Suprapubic skin (tissue), 4 donors: ENCODE data around the gene NRCAM. TPM values are rescaled to one million over a fixed set of nuclear protein-coding genes. Genes with fewer than 3 reads are reported as not detected.

Experiments
- DNase-seq, 2 donors: peaks; one replicate each; pipeline ENCODE4 v3.0.0-alpha.2; 2019; ENCODE audit warnings: low spot score in 2 of 2
- H3K27ac ChIP-seq: fragments of 200-600 bp; sonication (generic); one replicate; pipeline ENCODE4 v1.5.1; 2019
- H3K27me3 ChIP-seq: fragments of 200-600 bp; sonication (generic); one replicate; pipeline ENCODE4 v1.5.1; 2019
- H3K36me3 ChIP-seq: fragments of 200-600 bp; sonication (generic); one replicate; pipeline ENCODE4 v1.5.1; 2019
- H3K4me1 ChIP-seq: fragments of 200-600 bp; sonication (generic); one replicate; pipeline ENCODE4 v1.5.1; 2019
- H3K4me3 ChIP-seq: fragments of 200-600 bp; sonication (generic); one replicate; pipeline ENCODE4 v1.5.1; 2019; ENCODE audit warnings: mild to moderate bottlenecking
- H3K9me3 ChIP-seq: fragments of 200-600 bp; sonication (generic); one replicate; pipeline ENCODE4 v1.5.1; 2019
- CTCF ChIP-seq, 2 donors: fragments of 200-600 bp in 1 of 2; fragments of 450-650 bp in 1 of 2; sonication (generic) in 1 of 2; IDR thresholded peaks; one replicate each; pipeline ENCODE4 v1.5.1; 2016 to 2019; ENCODE audit warnings: antibody characterized with exemption in 2 of 2, mild to moderate bottlenecking in 1 of 2, moderate library complexity in 1 of 2
- EP300 ChIP-seq: sonication (generic); formaldehyde crosslinking; IDR thresholded peaks from one replicate; pipeline ENCODE4 v1.6.1; 2017; ENCODE audit warnings: antibody characterized with exemption
- POLR2A ChIP-seq, 2 donors: fragments of 450-650 bp; IDR thresholded peaks; one replicate each; pipeline ENCODE4 v1.6.1; 2017; ENCODE audit warnings: antibody characterized with exemption in 2 of 2, mild to moderate bottlenecking in 2 of 2, moderate library complexity in 2 of 2
- POLR2AphosphoS5 ChIP-seq, 3 donors: sonication (generic); formaldehyde crosslinking; IDR thresholded peaks; one replicate each; pipeline ENCODE4 v1.6.1; 2017; ENCODE audit warnings: antibody characterized with exemption in 3 of 3
- WGBS: methylation state at CpG from one replicate; pipeline ENCODE4 v1.1.5; 2018; 5-methylcytosine and 5-hydroxymethylcytosine counted together
- total RNA-seq, 4 donors: library from RNA; depleted of rRNA; stranded (reverse); fragments of >200 nt; gene quantifications; one replicate each; pipeline ENCODE4 v1.1.0, GENCODE V29; 2016

The NRCAM gene
- total RNA-seq, 4 donors from 2014 or later: 2.3 to 7.2 (median 2.8) TPM

DNA sequence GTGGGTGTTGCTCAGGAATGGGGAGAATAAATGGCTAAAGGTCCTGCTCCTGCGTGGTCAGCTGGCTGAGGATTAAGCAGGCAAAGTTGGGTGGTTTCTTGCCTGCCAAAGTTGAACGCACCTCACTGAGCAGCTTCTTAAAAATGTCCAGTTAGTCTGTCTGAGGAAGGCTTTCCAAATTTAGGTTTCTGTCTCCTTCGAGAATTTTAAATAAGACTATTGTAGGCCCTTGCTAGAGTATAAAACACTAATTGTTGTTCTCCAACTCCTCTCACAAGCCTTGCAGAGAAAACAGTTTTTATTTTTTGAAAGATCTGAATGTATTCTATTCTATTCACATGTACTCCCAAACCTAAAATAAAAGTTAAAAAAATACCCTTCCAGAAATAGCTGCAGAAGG lies 204.1 kb downstream of the NRCAM start:
- no peaks in the 10 kb centered on the region for H3K9me3 ChIP-seq
- H3K27ac ChIP-seq: no peak overlapping the region
- WGBS: 62% methylated on average over 3 of the region's 3 CpGs
- TF ChIP-seq POLR2A (IDR thresholded peaks at IDR 0.05) (no peak), CTCF (IDR thresholded peaks at IDR 0.05) (no peak), POLR2AphosphoS5 (IDR thresholded peaks at IDR 0.05) (no peak), EP300 (no peak)
- no peaks in the 10 kb centered on the region for H3K27me3 ChIP-seq
- no peaks in the 10 kb centered on the region for H3K4me1 ChIP-seq
- H3K4me3 ChIP-seq: no peak overlapping the region
- DNase-seq: no peak
- H3K36me3 ChIP-seq: no peaks in the 10 kb centered on the region

DNA sequence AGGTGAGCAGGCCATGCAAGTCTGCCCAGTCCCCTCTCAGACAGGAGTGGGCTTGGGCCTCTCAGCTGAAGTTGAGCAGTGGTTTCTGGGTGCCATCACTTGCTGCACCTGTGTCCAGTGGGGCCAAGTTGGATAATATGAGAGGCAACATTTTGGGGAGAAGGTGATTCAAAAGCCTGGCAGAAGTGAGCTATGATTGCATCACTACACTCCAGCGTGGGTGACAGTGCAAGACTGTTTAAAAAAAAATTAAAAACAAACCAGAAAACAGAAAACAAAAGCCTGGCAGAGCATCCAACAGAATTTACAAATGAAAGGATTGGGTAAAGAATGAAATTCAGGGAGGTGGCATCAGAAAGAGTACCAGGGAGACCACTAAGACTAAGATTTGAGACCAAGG lies 204.5 kb downstream of the NRCAM start:
- H3K4me1 ChIP-seq: no peaks in the 10 kb centered on the region
- no peaks in the 10 kb centered on the region for H3K36me3 ChIP-seq
- no peak for DNase-seq
- no peaks in the 10 kb centered on the region for H3K27me3 ChIP-seq
- H3K27ac ChIP-seq: no peak overlapping the region
- H3K4me3 ChIP-seq: no peak overlapping the region
- no peaks in the 10 kb centered on the region for H3K9me3 ChIP-seq
- 38% methylated on average over 1 of the region's 1 CpG for WGBS
- TF ChIP-seq EP300 (no peak), CTCF (IDR thresholded peaks at IDR 0.05) (no peak), POLR2A (IDR thresholded peaks at IDR 0.05) (no peak), POLR2AphosphoS5 (IDR thresholded peaks at IDR 0.05) (no peak)

- DNase-seq: no peak
- WGBS: 49% methylated on average over 1 of the region's 1 CpG
- Histone ChIP-seq H3K27me3 (no peaks in the 10 kb centered on the region), H3K4me1 (no peaks in the 10 kb centered on the region), H3K36me3 (no peaks in the 10 kb centered on the region), H3K9me3 (no peaks in the 10 kb centered on the region), H3K4me3 (no peak overlapping the region), H3K27ac (no peak overlapping the region)
- TF ChIP-seq CTCF (IDR thresholded peaks at IDR 0.05): no peak
- TF ChIP-seq EP300: no peak
- no peak for TF ChIP-seq POLR2A (IDR thresholded peaks at IDR 0.05)
- TF ChIP-seq POLR2AphosphoS5 (IDR thresholded peaks at IDR 0.05): no peak
Measured at GRCh38 chr7:108249453-108249852, 206.8 kb downstream of the NRCAM start.

DNA sequence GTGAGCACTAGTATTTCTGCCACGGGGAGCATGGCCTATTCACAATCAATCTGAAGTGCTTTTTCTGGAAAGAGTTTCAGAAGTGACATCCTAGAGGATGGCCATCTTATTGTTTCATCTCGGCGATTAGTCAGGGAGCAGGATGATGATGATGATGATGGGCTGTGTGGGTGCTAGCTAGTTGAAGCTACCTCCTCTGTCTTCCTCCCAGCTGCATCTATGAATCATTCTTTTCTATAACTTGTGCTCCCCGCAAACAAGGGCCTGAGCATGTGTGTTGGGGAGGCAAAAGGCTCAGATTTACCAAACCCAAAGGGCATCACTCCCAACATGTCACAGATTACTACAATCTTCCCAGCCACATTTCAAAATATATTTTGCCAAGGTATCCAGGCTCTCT lies 207.4 kb downstream of the NRCAM start:
- TF ChIP-seq POLR2AphosphoS5 (IDR thresholded peaks at IDR 0.05) (no peak), CTCF (IDR thresholded peaks at IDR 0.05) (no peak), POLR2A (IDR thresholded peaks at IDR 0.05) (no peak), EP300 (no peak)
- Histone ChIP-seq H3K4me3 (no peak overlapping the region), H3K9me3 (no peaks in the 10 kb centered on the region), H3K4me1 (no peaks in the 10 kb centered on the region), H3K27me3 (no peaks in the 10 kb centered on the region), H3K36me3 (no peaks in the 10 kb centered on the region), H3K27ac (no peak overlapping the region)
- WGBS: 75% methylated on average over 4 of the region's 4 CpGs
- no peak for DNase-seq

- DNase-seq: no peak
- Histone ChIP-seq H3K4me3 (no peak overlapping the region), H3K27me3 (no peaks in the 10 kb centered on the region), H3K27ac (no peak overlapping the region), H3K9me3 (no peaks in the 10 kb centered on the region), H3K36me3 (no peaks in the 10 kb centered on the region), H3K4me1 (no peaks in the 10 kb centered on the region)
- TF ChIP-seq EP300: no peak
- no peak for TF ChIP-seq POLR2AphosphoS5 (IDR thresholded peaks at IDR 0.05)
- TF ChIP-seq CTCF (IDR thresholded peaks at IDR 0.05): no peak
- TF ChIP-seq POLR2A (IDR thresholded peaks at IDR 0.05): no peak
- 73% methylated on average over 2 of the region's 2 CpGs for WGBS
Measured at GRCh38 chr7:108248418-108248817, 207.8 kb downstream of the NRCAM start.
